CD4-positive, CD25-positive, alpha-beta regulatory T cell (primary cell): ENCODE data around the gene ARF1. TPM values are rescaled to one million over a fixed set of nuclear protein-coding genes. Genes with fewer than 3 reads are reported as not detected.

Experiments
- ATAC-seq, 2 donors: fragments of 150-1000 bp; cut with Tn5 transposase; one replicate each; pipeline ENCODE4 v1.10.0; 2021; ENCODE audit warnings: low read depth in 2 of 2, moderate number of reproducible peaks in 2 of 2, moderate library complexity in 1 of 2
- DNase-seq, 3 donors: peaks; one replicate each; pipeline versions ENCODE4 v3.0.0 to v3.0.0-alpha.2; 2012 to 2022; ENCODE audit warnings: mixed read lengths in 1 of 3
- H3K27ac ChIP-seq: one replicate; pipeline ENCODE4 v1.7.0; 2013; ENCODE audit warnings: mild to moderate bottlenecking, low read length; ENCODE audit not compliant: insufficient read depth, poor library complexity, severe bottlenecking
- H3K27me3 ChIP-seq: one replicate; pipeline ENCODE4 v1.7.0; 2013; ENCODE audit warnings: low read length; ENCODE audit not compliant: control insufficient read depth, insufficient read depth
- H3K36me3 ChIP-seq: one replicate; pipeline ENCODE4 v1.7.0; 2013; ENCODE audit warnings: mild to moderate bottlenecking, low read length, moderate library complexity; ENCODE audit not compliant: control insufficient read depth, insufficient read depth
- H3K4me1 ChIP-seq: 2 replicates; pipeline ENCODE4 v1.7.0; 2013; ENCODE audit warnings: mild to moderate bottlenecking, low read length; ENCODE audit not compliant: insufficient read depth, control insufficient read depth, poor library complexity, severe bottlenecking
- H3K4me3 ChIP-seq: one replicate; pipeline ENCODE4 v1.7.0; 2013; ENCODE audit warnings: low read depth, mild to moderate bottlenecking, low read length, moderate library complexity
- H3K9me3 ChIP-seq, 2 experiments: 1 replicate in 1 of 2; 2 replicates in 1 of 2; pipeline ENCODE4 v1.7.0; 2013; ENCODE audit warnings: low read length in 2 of 2, mild to moderate bottlenecking in 1 of 2, moderate library complexity in 1 of 2; ENCODE audit not compliant: control insufficient read depth in 2 of 2
- H3K27ac Mint-ChIP-seq, 3 donors: one replicate each; pipeline ENCODE4 v1.8.0; 2020 to 2022; ENCODE audit warnings: mild to moderate bottlenecking in 3 of 3, mixed read lengths in 3 of 3, moderate library complexity in 2 of 3
- H3K27me3 Mint-ChIP-seq: one replicate; pipeline ENCODE4 v1.8.0; 2022; ENCODE audit warnings: mild to moderate bottlenecking, mixed read lengths
- H3K36me3 Mint-ChIP-seq: one replicate; pipeline ENCODE4 v1.8.0; 2020; ENCODE audit warnings: mixed read lengths
- H3K4me1 Mint-ChIP-seq, 4 donors: one replicate each; pipeline ENCODE4 v1.8.0; 2020 to 2022; ENCODE audit warnings: mixed read lengths in 4 of 4, mild to moderate bottlenecking in 1 of 4
- H3K4me3 Mint-ChIP-seq, 4 donors: one replicate each; pipeline ENCODE4 v1.8.0; 2020 to 2022; ENCODE audit warnings: mild to moderate bottlenecking in 4 of 4, mixed read lengths in 4 of 4, moderate library complexity in 3 of 4
- H3K9me3 Mint-ChIP-seq, 7 donors: one replicate each; pipeline ENCODE4 v1.8.0; 2020 to 2022; ENCODE audit warnings: mixed read lengths in 7 of 7, mild to moderate bottlenecking in 3 of 7, moderate library complexity in 2 of 7
- polyA plus RNA-seq, 4 donors: library from polyadenylated mRNA; unstranded; fragments of 300-500 nt; fragmentation: Illumina TruSeq; gene quantifications; one replicate each; pipeline ENCODE4 v1.2.3, GENCODE V29; 2021
- total RNA-seq: library from RNA; stranded (reverse); gene quantifications from one replicate; pipeline ENCODE4 v1.2.3, GENCODE V29; 2022

Gene ARF1
- total and polyA plus RNA-seq, 5 donors from 2014 or later, result 335 to 517 (median 476) TPM

DNA sequence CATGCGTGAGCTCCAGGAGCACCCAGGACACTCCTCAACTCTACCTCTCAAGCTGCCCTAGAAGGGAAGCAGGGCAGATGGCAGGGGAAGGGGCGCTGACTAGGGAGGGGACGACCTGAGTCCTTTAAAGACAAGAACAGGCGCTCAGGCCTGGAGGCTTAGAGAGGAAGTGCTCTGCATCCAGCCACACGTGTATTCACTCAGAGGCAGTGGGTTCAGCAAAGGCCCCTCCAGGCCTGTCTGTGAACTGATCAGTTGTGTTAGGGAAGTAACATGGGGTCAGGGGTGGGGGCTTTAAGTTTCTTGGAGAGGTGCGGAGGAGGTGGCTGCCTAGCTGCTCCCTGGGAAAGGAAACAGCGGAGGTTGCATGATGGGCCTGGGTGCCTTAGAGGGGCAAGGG, 37.1 kb upstream of the ARF1 start:
- DNase-seq (no peak), ATAC-seq (no peak)
- Histone ChIP-seq H3K4me3 (no peak overlapping the region), H3K27me3 (peaks cover 2% of the 10 kb centered on the region), H3K36me3 (no peaks in the 10 kb centered on the region), H3K9me3 (no peaks in the 10 kb centered on the region), H3K27ac (no peak overlapping the region), H3K4me1 (no peaks in the 10 kb centered on the region)
- Mint-ChIP-seq H3K36me3 (no peaks in the 10 kb centered on the region), H3K27me3 (no peaks in the 10 kb centered on the region), H3K4me3 (no peak overlapping the region), H3K9me3 (peaks cover 0 to 3% (median 0%) of the 10 kb centered on the region in 7 donors), H3K27ac (no peak overlapping the region), H3K4me1 (no peaks in the 10 kb centered on the region)

DNA sequence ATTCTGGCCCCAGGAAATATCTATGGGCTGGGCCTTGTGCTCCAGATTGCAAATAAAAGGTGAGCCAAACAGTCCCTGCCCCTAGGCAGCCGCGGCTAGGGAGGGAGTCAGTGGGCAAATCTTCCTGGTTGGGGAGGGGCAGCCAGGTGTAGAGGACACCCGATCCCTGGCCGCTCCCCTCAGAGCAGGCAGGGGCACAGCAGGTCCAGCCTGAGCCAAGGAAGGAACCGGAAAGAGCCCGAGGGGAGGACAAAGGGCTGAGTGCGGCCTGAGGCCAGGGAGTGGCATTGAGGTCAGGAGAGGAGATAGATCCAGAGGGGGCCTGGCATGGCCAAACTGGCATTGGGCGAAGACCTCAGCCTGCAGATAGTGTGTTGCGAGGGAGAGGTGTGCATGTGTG, 36.6 kb upstream of the ARF1 start:
- H3K27me3 Mint-ChIP-seq, result no peaks in the 10 kb centered on the region

DNA sequence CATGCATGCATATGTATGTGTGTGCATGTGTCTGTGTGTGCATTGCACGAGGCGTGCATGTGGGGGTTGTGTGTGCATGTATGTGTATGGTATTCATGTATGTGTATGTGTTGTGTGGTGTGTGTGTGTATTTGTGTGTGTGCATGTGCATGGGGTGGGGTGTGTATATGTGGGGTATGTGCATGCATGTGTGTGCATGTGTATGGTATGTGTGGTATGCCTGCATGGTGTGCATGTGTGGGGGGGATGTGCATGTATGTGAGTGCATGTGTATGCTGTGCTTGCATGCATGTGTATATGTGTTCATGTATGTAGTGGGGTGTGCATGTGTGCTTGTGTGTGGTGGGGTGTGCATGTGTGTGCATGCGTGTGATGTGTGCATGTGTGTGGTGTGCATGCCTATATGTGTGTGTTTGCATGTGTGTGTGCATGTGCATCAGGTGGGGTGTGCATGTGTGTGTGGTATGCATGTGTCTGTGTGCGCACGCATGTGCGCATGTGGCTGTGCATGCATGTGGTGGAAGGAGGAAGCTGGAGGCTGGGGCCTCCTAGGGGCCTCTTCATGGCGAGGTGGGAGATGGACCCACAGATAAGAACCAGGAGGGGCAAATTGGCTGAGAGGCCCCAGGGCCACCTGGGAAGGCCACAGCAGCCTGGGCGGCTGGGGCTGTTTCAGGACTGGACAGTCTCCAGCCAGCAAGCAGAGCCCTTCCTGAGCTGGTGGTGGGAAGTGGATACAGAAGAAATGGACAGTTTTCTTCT, 35.9 kb upstream of the ARF1 start:
- DNase-seq (no peak), ATAC-seq (no peak)
- no peaks in the 10 kb centered on the region for H3K36me3 Mint-ChIP-seq
- H3K9me3 ChIP-seq, result no peaks in the 10 kb centered on the region
- no peaks in the 10 kb centered on the region for H3K4me1 ChIP-seq
- peaks cover 6% of the 10 kb centered on the region for H3K27me3 Mint-ChIP-seq
- no peaks in the 10 kb centered on the region for H3K27me3 ChIP-seq
- H3K4me3 Mint-ChIP-seq, result no peak overlapping the region
- peaks cover 0 to 3% (median 0%) of the 10 kb centered on the region in 7 donors for H3K9me3 Mint-ChIP-seq
- no peak overlapping the region for H3K4me3 ChIP-seq
- H3K27ac Mint-ChIP-seq, result no peak overlapping the region
- no peak overlapping the region for H3K27ac ChIP-seq
- H3K36me3 ChIP-seq, result no peaks in the 10 kb centered on the region
- H3K4me1 Mint-ChIP-seq, result no peaks in the 10 kb centered on the region

More for the DNA sequence above, 36.6 kb upstream of the ARF1 start:
- no peaks in the 10 kb centered on the region for H3K4me1 Mint-ChIP-seq
- peaks cover 0 to 3% (median 0%) of the 10 kb centered on the region in 7 donors for H3K9me3 Mint-ChIP-seq
- Histone ChIP-seq H3K9me3 (no peaks in the 10 kb centered on the region), H3K4me1 (no peaks in the 10 kb centered on the region), H3K27me3 (peaks cover 2% of the 10 kb centered on the region), H3K27ac (no peak overlapping the region), H3K4me3 (no peak overlapping the region), H3K36me3 (no peaks in the 10 kb centered on the region)
- no peak overlapping the region for H3K27ac Mint-ChIP-seq
- no peak for DNase-seq
- H3K36me3 Mint-ChIP-seq, result no peaks in the 10 kb centered on the region
- H3K4me3 Mint-ChIP-seq, result no peak overlapping the region
- no peak for ATAC-seq

DNA sequence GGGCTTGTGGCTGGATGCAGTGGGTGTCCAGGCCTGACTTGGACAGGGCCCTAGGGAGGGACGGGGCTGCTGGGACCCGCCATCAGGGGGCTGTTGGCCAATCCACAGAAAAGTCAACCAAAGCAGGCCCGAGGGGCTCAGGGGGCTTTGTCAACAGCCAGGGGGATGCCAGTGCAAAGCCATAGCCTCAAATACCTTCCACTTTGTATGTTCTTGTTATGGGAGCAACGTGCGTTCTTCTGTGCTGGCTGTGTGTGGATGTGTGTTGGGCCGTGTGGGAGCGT, 35.4 kb upstream of the ARF1 start:
- no peaks in the 10 kb centered on the region for H3K4me1 Mint-ChIP-seq

GRCh38 chr1:228048120-228048519, 34.4 kb upstream of the ARF1 start:
- Mint-ChIP-seq H3K27me3 (peaks cover 16% of the 10 kb centered on the region), H3K36me3 (no peaks in the 10 kb centered on the region), H3K4me1 (no peaks in the 10 kb centered on the region), H3K9me3 (peaks cover 0 to 3% (median 0%) of the 10 kb centered on the region in 7 donors), H3K4me3 (no peak overlapping the region), H3K27ac (no peak overlapping the region)
- DNase-seq, result no peak
- H3K36me3 ChIP-seq, result no peaks in the 10 kb centered on the region
- H3K4me3 ChIP-seq, result no peak overlapping the region
- H3K9me3 ChIP-seq, result no peaks in the 10 kb centered on the region
- ATAC-seq, result no peak
- H3K27me3 ChIP-seq, result peaks cover 2% of the 10 kb centered on the region
- H3K4me1 ChIP-seq, result no peaks in the 10 kb centered on the region
- H3K27ac ChIP-seq, result no peak overlapping the region

More for the DNA sequence above, 35.4 kb upstream of the ARF1 start:
- H3K27me3 ChIP-seq, result no peaks in the 10 kb centered on the region
- ATAC-seq (no peak), DNase-seq (no peak)
- Mint-ChIP-seq H3K4me3 (no peak overlapping the region), H3K27ac (no peak overlapping the region), H3K9me3 (peaks cover 0 to 3% (median 0%) of the 10 kb centered on the region in 7 donors), H3K36me3 (no peaks in the 10 kb centered on the region), H3K27me3 (peaks cover 8% of the 10 kb centered on the region)
- H3K4me1 ChIP-seq, result no peaks in the 10 kb centered on the region
- H3K4me3 ChIP-seq, result no peak overlapping the region
- no peak overlapping the region for H3K27ac ChIP-seq
- H3K36me3 ChIP-seq, result no peaks in the 10 kb centered on the region
- no peaks in the 10 kb centered on the region for H3K9me3 ChIP-seq

- Mint-ChIP-seq H3K4me1 (no peaks in the 10 kb centered on the region), H3K27ac (no peak overlapping the region), H3K36me3 (no peaks in the 10 kb centered on the region), H3K4me3 (no peak overlapping the region), H3K27me3 (peaks cover 23% of the 10 kb centered on the region), H3K9me3 (peaks cover 0 to 5% (median 3%) of the 10 kb centered on the region in 7 donors)
- Histone ChIP-seq H3K4me3 (no peak overlapping the region), H3K4me1 (no peaks in the 10 kb centered on the region), H3K27ac (no peak overlapping the region), H3K9me3 (no peaks in the 10 kb centered on the region), H3K36me3 (no peaks in the 10 kb centered on the region), H3K27me3 (peaks cover 7% of the 10 kb centered on the region)
- DNase-seq (no peak), ATAC-seq (no peak)
Measured at GRCh38 chr1:228048659-228049298, 33.7 kb upstream of the ARF1 start.

DNA sequence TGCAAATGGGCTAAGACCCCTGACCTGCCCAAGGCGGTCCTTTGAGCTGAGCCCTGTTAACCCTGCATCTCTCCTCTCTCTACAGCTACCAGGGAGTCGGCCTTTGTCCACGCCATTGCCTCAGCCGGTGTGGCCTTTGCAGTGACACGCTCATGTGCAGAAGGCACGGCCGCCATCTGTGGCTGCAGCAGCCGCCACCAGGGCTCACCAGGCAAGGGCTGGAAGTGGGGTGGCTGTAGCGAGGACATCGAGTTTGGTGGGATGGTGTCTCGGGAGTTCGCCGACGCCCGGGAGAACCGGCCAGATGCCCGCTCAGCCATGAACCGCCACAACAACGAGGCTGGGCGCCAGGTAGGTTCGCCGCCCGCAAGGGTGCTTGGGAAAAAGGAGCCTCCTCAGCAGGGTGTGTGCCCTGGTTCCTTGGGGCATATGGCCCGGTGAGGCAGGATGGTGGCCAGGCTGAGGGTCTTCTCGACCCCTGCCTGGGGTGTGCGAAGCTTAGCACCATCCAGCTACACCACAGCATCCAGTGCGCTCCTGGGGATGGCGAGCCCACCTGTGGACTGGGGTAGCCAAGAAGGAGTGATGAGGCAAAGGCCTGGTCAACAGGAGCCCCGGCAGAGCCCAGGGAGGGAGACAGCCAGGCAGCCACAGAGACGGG, 31.8 kb upstream of the ARF1 start:
- H3K4me3 Mint-ChIP-seq, result no peak overlapping the region
- no peak overlapping the region for H3K4me3 ChIP-seq
- no peak overlapping the region for H3K27ac Mint-ChIP-seq
- H3K27me3 ChIP-seq, result peaks cover 11% of the 10 kb centered on the region
- peaks cover 31% of the 10 kb centered on the region for H3K27me3 Mint-ChIP-seq
- no peaks in the 10 kb centered on the region for H3K4me1 Mint-ChIP-seq
- no peak overlapping the region for H3K27ac ChIP-seq
- H3K9me3 Mint-ChIP-seq, result peaks cover 0 to 8% (median 3%) of the 10 kb centered on the region in 7 donors
- H3K36me3 Mint-ChIP-seq, result no peaks in the 10 kb centered on the region
- no peaks in the 10 kb centered on the region for H3K36me3 ChIP-seq
- DNase-seq, result no peak
- no peak for ATAC-seq
- peaks cover 0 to 2% of the 10 kb centered on the region in 2 experiments for H3K9me3 ChIP-seq
- H3K4me1 ChIP-seq, result no peaks in the 10 kb centered on the region
